Activated T-helper 17 cell treated with anti-CD3 and anti-CD28 coated beads, Interleukin-2, amount 50 U/mL, for 72 hours (primary cell): Measurements from ENCODE around the gene ABCC11. TPM values are rescaled to one million over a fixed set of nuclear protein-coding genes. Genes with fewer than 3 reads are reported as not detected.
"Not testable (repeated sequence)": the region's sequence is repeated elsewhere in the genome, so short reads cannot be mapped to it uniquely, and the experiment has no call there.

Experiments used
- ATAC-seq: fragments of 150-1000 bp; cut with Tn5 transposase; replicated peaks from 2 replicates; pipeline ENCODE4 v1.10.0; 2021; ENCODE audit warnings: mild to moderate bottlenecking, moderate library complexity
- H3K27ac Mint-ChIP-seq: one replicate; pipeline ENCODE4 v1.8.0; 2022; ENCODE audit warnings: mixed read lengths
- H3K27me3 Mint-ChIP-seq: one replicate; pipeline ENCODE4 v1.8.0; 2022; ENCODE audit warnings: mixed read lengths
- H3K36me3 Mint-ChIP-seq: one replicate; pipeline ENCODE4 v1.8.0; 2022; ENCODE audit warnings: low read depth, mild to moderate bottlenecking, mixed read lengths
- H3K4me1 Mint-ChIP-seq: one replicate; pipeline ENCODE4 v1.8.0; 2022; ENCODE audit warnings: mixed read lengths
- H3K4me3 Mint-ChIP-seq: one replicate; pipeline ENCODE4 v1.8.0; 2022; ENCODE audit warnings: mild to moderate bottlenecking, mixed read lengths
- H3K9me3 Mint-ChIP-seq: one replicate; pipeline ENCODE4 v1.8.0; 2022; ENCODE audit warnings: mixed read lengths
- total RNA-seq, 2 donors: library from RNA; stranded (reverse); gene quantifications; one replicate each; pipeline ENCODE4 v1.2.3, GENCODE V29; 2022

ABCC11 gene
- total RNA-seq, 2 donors from 2014 or later = 0.19 to 0.24 TPM

DNA sequence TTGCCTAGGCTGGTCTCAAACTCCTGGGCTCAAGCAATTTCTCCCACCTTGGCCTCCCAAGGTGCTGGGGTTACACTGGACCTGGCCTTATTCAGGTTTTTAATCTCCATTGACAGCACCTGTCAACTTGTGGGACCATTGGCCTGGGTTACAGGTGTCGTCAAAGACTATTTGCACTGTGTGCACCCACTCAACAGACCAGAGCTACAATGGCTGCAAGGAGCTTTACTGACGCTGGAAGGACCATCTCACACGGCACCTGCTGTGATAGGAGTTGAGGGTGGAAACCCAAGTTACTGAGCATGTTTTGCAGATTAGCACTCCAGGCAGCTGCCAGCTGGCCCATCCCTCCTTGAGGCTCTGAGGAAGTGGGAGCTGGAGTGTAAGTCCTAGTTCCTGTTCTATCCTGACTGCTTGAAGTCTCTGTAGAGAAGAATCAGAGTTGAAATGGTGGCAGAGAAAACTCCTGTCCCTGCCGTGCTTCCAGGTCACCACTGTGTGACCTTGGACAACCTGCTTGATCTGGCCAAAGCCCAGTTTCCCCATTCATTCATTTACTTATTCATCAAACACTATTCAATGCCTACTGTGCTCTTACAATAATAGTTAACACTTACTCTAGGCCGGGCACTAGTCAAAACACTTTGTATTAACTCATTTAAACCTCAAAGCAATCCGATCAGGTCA lies 45.7 kb downstream of the ABCC11 start:
- no peaks in the 10 kb centered on the region for H3K36me3 Mint-ChIP-seq

DNA sequence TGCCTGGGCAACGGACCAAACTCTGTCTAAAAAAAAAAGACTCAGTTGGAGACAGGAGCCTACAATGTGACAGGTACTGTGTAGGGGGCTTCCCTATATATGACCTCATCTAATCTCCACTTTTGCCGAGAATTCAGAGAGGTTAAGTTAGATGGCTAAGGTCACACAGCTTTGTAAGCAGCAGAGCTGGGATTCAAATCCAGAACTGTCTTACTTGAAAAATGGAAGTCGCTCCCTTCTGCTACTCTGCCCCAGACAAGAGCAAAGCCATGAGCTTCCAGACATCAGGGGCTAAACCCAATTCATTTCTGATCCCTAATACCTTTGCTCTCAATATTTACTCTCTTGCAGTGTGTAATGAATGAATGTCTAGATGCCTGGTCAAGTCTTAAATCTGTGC lies 50.0 kb downstream of the ABCC11 start:
- Mint-ChIP-seq H3K27ac (no peak overlapping the region), H3K9me3 (no peaks in the 10 kb centered on the region), H3K27me3 (peaks cover 5% of the 10 kb centered on the region), H3K4me1 (no peaks in the 10 kb centered on the region), H3K4me3 (no peak overlapping the region), H3K36me3 (no peaks in the 10 kb centered on the region)
- no peak for ATAC-seq

More for the DNA sequence above, 45.7 kb downstream of the ABCC11 start:
- Mint-ChIP-seq H3K27ac (no peak overlapping the region), H3K4me1 (peaks cover under 1% of the 10 kb centered on the region), H3K4me3 (no peak overlapping the region), H3K27me3 (peaks cover 14% of the 10 kb centered on the region), H3K9me3 (no peaks in the 10 kb centered on the region)
- ATAC-seq = no peak

DNA sequence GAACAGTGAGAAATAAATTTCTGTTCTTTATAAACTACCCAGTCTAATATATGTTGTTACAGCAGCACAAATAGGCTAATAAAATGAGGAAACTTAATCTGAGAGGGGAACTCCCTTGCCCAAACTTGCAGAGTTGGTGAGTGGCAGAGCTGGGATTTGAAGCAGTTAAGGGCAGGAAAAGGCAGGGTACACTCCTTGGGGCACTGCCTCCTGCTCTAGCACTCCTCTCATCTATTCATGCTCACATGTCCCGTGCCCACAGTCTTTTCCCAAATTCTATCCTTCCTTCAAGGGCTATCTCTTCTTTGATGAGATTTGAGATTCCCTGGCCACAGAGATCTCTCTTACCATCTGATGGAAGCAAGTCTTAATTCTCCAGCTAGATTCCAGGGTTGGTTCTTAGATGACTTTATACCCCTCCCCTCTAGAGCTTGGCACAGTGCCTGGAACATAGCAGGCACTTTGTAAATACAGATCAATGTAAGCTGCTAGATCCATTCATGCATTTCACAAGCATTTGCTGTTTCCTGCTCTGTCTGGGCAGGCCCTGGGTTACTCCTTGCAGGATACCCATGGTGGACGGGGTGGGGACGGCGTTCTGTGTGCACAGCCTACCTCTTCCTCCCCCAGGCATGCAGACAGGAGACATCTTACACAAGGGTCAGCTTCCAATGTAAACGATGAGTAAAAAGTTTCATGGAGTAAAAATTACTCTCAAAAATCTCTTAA lies 52.3 kb downstream of the ABCC11 start:
- no peak overlapping the region for H3K4me3 Mint-ChIP-seq
- H3K36me3 Mint-ChIP-seq = no peaks in the 10 kb centered on the region
- no peak for ATAC-seq
- no peaks in the 10 kb centered on the region for H3K4me1 Mint-ChIP-seq
- H3K27me3 Mint-ChIP-seq = peaks cover 5% of the 10 kb centered on the region
- H3K27ac Mint-ChIP-seq = no peak overlapping the region
- H3K9me3 Mint-ChIP-seq = no peaks in the 10 kb centered on the region

DNA sequence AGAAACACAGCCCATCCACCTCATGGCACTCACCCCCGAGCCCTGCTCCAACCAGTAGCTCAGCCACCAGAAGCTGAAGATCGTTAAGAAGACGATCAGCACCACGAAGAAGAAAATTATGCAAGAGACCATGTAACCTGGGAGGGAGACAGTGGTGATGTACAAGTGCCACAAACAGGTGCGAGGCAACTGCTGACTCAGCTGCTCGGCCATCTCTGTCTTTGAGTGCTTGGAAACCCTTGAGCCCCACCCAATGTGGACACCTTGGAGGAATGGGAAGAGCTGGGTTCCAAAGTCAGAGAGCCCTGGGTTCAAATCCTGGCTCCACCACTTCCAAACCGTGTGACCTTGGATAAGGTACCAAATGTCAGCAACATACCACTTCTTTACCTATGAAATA lies 53.5 kb downstream of the ABCC11 start:
- peaks cover 5% of the 10 kb centered on the region for H3K27me3 Mint-ChIP-seq
- no peaks in the 10 kb centered on the region for H3K36me3 Mint-ChIP-seq
- peaks cover under 1% of the 10 kb centered on the region for H3K4me1 Mint-ChIP-seq
- H3K9me3 Mint-ChIP-seq = no peaks in the 10 kb centered on the region
- no peak for ATAC-seq
- no peak overlapping the region for H3K4me3 Mint-ChIP-seq
- H3K27ac Mint-ChIP-seq = no peak overlapping the region

DNA sequence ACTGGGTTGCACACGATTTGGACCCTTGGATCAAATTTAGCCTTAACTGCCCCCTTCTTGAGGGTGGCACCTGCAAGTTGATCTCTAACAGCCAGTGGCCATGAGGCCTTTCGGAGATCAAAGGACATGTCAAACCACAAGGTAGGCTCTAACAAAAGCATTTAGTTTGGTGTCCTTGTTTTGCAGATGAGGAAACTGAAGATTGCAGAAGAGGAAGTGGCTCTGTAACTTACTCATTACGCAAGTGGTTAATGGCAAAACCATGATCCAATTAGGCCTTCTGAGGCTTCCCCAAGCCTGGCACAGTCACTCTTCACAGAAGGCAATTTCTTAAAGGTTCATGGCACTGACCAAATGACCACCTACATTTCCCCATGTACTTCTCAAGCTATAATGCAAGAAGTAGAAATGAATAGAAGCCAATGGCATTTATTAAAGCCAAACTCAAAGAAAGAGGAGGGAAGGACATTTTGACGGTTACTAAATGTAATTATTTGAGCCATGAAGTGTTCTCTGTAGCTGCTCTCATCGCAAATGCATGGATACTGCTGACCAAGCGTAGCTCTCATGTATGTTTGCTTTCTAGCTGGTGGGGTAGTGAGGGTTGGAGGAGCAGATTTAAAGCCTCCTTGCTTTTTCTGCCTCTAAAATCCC lies 58.8 kb downstream of the ABCC11 start:
- Mint-ChIP-seq H3K4me1 (peaks cover 7% of the 10 kb centered on the region), H3K9me3 (no peaks in the 10 kb centered on the region), H3K36me3 (no peaks in the 10 kb centered on the region), H3K27me3 (no peaks in the 10 kb centered on the region), H3K4me3 (no peak overlapping the region), H3K27ac (no peak overlapping the region)
- peak; percentile 56 for ATAC-seq

DNA sequence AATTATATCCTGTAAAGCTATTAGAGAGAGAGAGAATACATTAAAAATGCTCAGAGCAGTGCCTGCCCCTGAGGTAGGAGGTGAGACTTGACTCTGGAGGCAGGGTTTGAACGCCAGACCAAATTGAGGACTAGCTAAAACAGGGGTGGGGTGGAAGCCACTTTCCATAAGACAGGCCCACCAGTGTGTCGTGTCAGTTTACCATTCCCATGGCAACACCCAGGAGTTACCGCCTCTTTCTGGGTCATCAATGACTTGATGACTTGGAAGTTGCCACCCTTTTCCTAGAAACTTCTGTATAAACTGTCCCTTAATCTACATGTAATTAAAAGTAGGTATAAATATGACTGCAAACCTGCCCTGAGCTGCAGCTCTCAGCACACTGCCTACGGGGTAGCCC lies 59.6 kb downstream of the ABCC11 start:
- Mint-ChIP-seq H3K27ac (no peak overlapping the region), H3K4me1 (peaks cover 7% of the 10 kb centered on the region), H3K36me3 (no peaks in the 10 kb centered on the region), H3K9me3 (no peaks in the 10 kb centered on the region), H3K27me3 (no peaks in the 10 kb centered on the region), H3K4me3 (no peak overlapping the region)
- no peak for ATAC-seq

DNA sequence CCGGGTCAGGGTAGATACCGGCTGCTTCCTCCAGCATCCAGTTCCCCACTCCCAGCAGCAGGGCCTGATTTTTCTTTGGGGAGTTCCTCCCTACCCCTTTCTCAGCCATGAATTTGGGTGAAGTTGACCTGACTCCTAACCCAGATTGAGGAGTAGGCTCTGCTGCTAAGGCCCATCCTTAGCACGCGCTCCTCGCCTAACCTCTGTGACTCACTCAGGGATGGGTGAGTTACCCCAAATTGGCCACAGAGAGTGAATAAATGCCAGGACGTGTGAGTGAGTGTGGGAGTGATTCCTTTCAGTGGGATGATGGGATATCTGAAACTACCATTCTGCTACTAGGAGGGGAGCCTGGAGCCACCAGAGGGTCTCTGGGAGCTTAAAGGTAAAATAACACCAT lies 62.7 kb downstream of the ABCC11 start:
- Mint-ChIP-seq H3K4me3 (no peak overlapping the region), H3K36me3 (no peaks in the 10 kb centered on the region), H3K27me3 (no peaks in the 10 kb centered on the region), H3K27ac (no peak overlapping the region), H3K4me1 (peaks cover 7% of the 10 kb centered on the region), H3K9me3 (no peaks in the 10 kb centered on the region)
- peak; percentile 64 for ATAC-seq

DNA sequence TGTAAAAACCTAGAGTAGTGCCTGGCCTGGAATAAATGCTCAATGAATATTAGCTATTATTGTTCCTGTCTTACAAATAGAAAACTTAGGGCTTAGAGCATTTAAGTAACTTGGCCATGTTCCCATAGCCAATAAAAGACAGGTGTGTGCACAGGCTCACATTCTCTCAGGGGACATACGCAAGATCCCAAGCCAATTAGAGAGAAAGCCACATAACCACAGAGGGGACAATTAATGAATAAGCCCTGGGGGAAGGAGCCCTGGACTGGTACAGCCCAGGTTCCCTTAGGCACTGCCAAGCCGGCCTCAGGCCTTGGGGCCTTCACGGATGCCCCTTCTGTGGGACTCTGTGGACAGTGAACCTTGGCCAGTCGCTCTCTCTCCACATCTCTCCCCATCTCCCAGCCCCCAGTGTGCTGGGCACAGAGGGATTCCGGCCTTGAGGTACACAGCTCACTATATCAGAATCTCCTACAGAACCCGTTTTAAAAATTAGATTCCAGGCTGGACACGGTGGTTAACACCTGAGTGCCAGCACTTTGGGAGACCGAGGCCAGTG lies 64.3 kb downstream of the ABCC11 start:
- Mint-ChIP-seq H3K4me1 (no peaks in the 10 kb centered on the region), H3K4me3 (no peak overlapping the region), H3K36me3 (no peaks in the 10 kb centered on the region), H3K27me3 (no peaks in the 10 kb centered on the region), H3K9me3 (no peaks in the 10 kb centered on the region), H3K27ac (no peak overlapping the region)
- ATAC-seq = no peak

DNA sequence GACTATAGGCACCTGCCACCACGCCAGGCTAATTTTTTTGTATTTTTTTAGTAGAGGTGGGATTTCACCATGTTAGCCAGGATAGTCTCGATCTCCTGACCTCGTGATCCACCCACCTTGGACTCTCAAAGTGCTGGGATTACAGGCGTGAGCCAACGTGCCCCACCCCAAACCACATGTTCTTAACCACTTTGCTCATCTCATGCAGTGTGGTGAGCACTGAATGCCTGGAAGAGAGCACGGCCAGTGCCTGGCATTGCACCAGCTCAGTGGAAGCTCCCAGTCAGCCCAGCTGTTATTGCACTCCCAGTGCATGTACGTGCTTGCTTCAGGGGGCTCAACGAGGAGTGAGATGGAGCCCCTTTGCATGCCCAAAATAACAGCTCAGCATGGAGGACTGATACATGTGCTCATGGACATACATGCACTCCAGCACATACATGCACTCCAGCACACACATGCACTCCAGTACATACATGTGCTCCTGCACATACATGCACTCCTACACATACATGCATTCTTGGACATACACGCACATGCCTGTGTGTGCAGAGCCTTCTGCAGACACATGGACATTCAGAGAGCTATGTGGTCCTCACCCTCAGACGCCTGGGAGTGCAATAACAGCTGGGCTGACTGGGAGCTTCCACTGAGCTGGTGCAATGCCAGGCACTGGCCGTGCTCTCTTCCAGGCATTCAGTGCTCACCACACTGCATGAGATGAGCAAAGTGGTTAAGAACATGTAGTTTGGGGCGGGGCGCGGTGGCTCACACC lies 65.4 kb downstream of the ABCC11 start:
- not testable (repeated sequence) for H3K4me3 Mint-ChIP-seq, ATAC-seq, H3K36me3 Mint-ChIP-seq, H3K27ac Mint-ChIP-seq, H3K9me3 Mint-ChIP-seq, H3K27me3 Mint-ChIP-seq, H3K4me1 Mint-ChIP-seq

DNA sequence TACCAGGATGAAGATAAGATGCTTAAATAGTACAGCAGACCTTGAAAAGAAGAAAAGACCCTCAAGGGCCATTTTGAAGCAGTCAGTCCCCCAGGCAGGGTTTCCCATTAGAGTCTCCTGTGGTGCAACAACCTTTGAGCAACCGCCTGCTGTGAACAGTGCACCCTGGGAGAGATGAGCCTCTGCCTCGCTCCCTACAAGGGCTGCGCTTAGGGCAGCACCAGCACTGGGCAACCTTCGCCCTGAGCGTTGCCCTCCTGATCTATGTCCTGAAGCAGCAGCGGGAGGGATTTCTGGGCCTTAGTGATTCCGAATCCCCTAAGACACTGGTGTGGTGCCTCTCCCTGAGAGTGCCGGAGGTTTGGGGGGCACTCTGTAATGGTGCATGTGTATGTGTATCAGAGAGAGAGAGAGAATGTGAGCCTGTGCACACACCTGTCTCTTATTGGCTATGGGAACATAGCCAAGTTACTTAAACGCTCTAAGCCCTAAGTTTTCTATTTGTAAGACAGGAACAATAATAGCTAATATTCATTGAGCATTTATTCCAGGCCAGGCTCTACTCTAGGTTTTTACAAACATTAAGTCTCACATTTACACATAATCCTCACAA lies 66.4 kb downstream of the ABCC11 start:
- no peak for ATAC-seq
- no peak overlapping the region for H3K27ac Mint-ChIP-seq
- no peaks in the 10 kb centered on the region for H3K36me3 Mint-ChIP-seq
- H3K4me3 Mint-ChIP-seq = no peak overlapping the region
- no peaks in the 10 kb centered on the region for H3K9me3 Mint-ChIP-seq
- H3K4me1 Mint-ChIP-seq = no peaks in the 10 kb centered on the region
- H3K27me3 Mint-ChIP-seq = no peaks in the 10 kb centered on the region

DNA sequence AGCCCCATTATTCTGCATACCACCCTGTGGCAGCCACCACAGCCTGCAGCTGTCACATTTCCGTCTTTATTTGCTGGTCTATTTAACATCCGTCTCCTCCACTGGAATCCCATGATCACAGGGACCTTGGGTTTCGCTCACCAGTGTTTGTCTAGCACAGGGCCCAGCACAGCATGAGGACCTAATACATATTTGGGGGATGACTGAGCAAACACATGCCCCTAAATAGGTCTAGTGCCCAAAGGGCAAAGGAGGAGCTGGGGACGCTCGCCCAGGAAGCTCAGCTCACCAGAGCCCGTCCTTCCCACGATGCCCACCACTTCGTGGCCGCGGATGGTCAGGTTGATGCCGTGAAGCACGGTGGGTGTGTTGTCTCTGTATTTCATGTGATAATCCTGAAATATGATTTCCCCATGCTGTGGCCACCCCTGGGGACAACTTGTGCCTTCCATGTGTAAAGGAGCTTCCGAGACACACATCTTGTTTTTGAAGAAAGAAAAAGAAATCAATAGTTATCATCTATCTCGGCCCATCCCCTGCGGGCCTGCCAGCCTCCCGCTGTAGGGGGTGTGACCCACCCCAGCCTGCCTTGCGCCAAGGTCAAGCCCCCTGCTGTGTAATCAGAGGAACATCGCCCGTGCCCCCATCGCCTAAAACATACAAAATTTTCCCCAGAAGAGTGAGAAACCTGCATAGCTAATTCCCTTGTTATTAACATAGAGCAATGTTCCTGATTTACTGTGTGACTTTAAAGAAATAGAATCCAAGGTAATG lies 70.5 kb downstream of the ABCC11 start:
- ATAC-seq = no peak
- no peaks in the 10 kb centered on the region for H3K9me3 Mint-ChIP-seq
- peaks cover 7% of the 10 kb centered on the region for H3K27me3 Mint-ChIP-seq
- no peaks in the 10 kb centered on the region for H3K36me3 Mint-ChIP-seq
- no peak overlapping the region for H3K4me3 Mint-ChIP-seq
- no peaks in the 10 kb centered on the region for H3K4me1 Mint-ChIP-seq
- no peak overlapping the region for H3K27ac Mint-ChIP-seq

DNA sequence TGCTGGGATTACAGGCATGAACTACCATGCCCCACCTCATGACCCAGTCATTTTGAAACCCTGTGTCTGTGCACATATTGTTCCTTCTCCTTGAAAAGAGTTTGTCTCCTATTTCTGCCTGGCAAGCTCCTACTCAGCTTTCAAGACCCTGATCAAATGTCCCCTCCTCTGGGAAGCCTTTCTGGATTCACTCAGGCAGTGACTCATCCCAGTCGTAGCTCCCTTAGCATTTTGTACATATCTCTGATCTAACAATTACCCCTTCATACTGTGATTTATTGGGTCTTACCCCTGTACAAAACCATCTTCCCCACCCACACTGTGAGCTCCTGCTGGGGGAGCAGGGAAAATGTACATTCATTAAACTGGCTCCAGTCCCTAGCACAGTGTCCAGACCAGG lies 73.5 kb downstream of the ABCC11 start:
- peaks cover 7% of the 10 kb centered on the region for H3K27me3 Mint-ChIP-seq
- no peak for ATAC-seq
- no peaks in the 10 kb centered on the region for H3K4me1 Mint-ChIP-seq
- H3K36me3 Mint-ChIP-seq = no peaks in the 10 kb centered on the region
- H3K9me3 Mint-ChIP-seq = no peaks in the 10 kb centered on the region
- no peak overlapping the region for H3K27ac Mint-ChIP-seq
- H3K4me3 Mint-ChIP-seq = no peak overlapping the region

DNA sequence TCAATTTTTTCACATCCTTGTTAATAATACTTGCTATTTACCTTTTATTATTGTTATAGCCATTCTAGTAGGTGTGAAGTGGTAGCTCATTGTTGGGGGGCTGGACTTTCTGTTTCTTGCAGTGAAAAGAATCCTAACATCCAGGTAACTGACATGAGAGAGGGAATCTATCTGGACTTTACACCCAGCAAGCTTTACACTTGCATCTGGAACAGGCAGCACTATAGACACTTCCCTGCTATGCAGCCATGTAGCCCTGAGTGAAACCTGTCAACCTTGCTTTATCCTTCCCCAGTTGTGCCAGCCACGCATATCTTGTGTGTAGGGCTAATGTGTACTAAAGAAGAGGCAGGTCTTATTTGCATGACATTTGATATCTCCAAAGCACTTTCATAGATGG lies 74.7 kb downstream of the ABCC11 start:
- no peaks in the 10 kb centered on the region for H3K9me3 Mint-ChIP-seq
- H3K27ac Mint-ChIP-seq = no peak overlapping the region
- no peaks in the 10 kb centered on the region for H3K4me1 Mint-ChIP-seq
- H3K27me3 Mint-ChIP-seq = peaks cover 7% of the 10 kb centered on the region
- no peaks in the 10 kb centered on the region for H3K36me3 Mint-ChIP-seq
- no peak overlapping the region for H3K4me3 Mint-ChIP-seq
- ATAC-seq = no peak
